HG02970 (cell line): ENCODE results near the gene MARVELD1.

ENCODE experiments used
- ATAC-seq: cut with Tn5 transposase; IDR thresholded peaks from one replicate; pipeline ENCODE4 v1.9.1; 2021; ENCODE audit warnings: mild to moderate bottlenecking, moderate library complexity, moderate number of reproducible peaks; ENCODE audit not compliant: unreplicated experiment, low FRiP score

The MARVELD1 gene

GRCh38 chr10:97719602-97720001, 6.1 kb downstream of the MARVELD1 start:
- no peak for ATAC-seq

GRCh38 chr10:97721871-97722780, 8.6 kb downstream of the MARVELD1 start:
- no peak for ATAC-seq

- no peak for ATAC-seq
Measured at GRCh38 chr10:97723001-97723400, 9.5 kb downstream of the MARVELD1 start.

- ATAC-seq = no peak
Measured at GRCh38 chr10:97724341-97724941, 10.9 kb downstream of the MARVELD1 start.

- ATAC-seq = no peak
Measured at GRCh38 chr10:97726636-97727178, 13.2 kb downstream of the MARVELD1 start.

- ATAC-seq = no peak
Measured at GRCh38 chr10:97729014-97729413, 15.5 kb downstream of the MARVELD1 start.

GRCh38 chr10:97731346-97732051, 18.0 kb downstream of the MARVELD1 start:
- ATAC-seq = no peak

GRCh38 chr10:97732052-97732359, 18.5 kb downstream of the MARVELD1 start:
- no peak for ATAC-seq

GRCh38 chr10:97733256-97733655, 19.7 kb downstream of the MARVELD1 start:
- ATAC-seq = no peak

GRCh38 chr10:97734021-97734420, 20.5 kb downstream of the MARVELD1 start:
- ATAC-seq = no peak

- ATAC-seq = peak; percentile 7
Measured at GRCh38 chr10:97736403-97736901, 22.9 kb downstream of the MARVELD1 start.

- peak; percentile 86 for ATAC-seq
Measured at GRCh38 chr10:97736902-97737769, 23.6 kb downstream of the MARVELD1 start, which contains the start of gene ZFYVE27. Gene ZFYVE27 (plus strand): TSS chr10:97737128. CDS start chr10:97738478, 1,350 bp downstream.

- ATAC-seq = no peak
Measured at GRCh38 chr10:97737770-97738265, 24.3 kb downstream of the MARVELD1 start.

GRCh38 chr10:97738616-97739015, 25.1 kb downstream of the MARVELD1 start:
- no peak for ATAC-seq

GRCh38 chr10:97740613-97741012, 27.1 kb downstream of the MARVELD1 start:
- ATAC-seq = no peak

GRCh38 chr10:97743169-97743943, 29.8 kb downstream of the MARVELD1 start:
- ATAC-seq = no peak

GRCh38 chr10:97744405-97745035, 31.0 kb downstream of the MARVELD1 start:
- no peak for ATAC-seq

- no peak for ATAC-seq
Measured at GRCh38 chr10:97747573-97747972, 34.0 kb downstream of the MARVELD1 start.
